ENCODE results near the gene PSMC6. TPM values are rescaled to one million over a fixed set of nuclear protein-coding genes. Genes with fewer than 3 reads are reported as not detected.

PSMC6 gene
- 64.9 and 69.3 TPM in 2 replicates for total RNA-seq

DNA sequence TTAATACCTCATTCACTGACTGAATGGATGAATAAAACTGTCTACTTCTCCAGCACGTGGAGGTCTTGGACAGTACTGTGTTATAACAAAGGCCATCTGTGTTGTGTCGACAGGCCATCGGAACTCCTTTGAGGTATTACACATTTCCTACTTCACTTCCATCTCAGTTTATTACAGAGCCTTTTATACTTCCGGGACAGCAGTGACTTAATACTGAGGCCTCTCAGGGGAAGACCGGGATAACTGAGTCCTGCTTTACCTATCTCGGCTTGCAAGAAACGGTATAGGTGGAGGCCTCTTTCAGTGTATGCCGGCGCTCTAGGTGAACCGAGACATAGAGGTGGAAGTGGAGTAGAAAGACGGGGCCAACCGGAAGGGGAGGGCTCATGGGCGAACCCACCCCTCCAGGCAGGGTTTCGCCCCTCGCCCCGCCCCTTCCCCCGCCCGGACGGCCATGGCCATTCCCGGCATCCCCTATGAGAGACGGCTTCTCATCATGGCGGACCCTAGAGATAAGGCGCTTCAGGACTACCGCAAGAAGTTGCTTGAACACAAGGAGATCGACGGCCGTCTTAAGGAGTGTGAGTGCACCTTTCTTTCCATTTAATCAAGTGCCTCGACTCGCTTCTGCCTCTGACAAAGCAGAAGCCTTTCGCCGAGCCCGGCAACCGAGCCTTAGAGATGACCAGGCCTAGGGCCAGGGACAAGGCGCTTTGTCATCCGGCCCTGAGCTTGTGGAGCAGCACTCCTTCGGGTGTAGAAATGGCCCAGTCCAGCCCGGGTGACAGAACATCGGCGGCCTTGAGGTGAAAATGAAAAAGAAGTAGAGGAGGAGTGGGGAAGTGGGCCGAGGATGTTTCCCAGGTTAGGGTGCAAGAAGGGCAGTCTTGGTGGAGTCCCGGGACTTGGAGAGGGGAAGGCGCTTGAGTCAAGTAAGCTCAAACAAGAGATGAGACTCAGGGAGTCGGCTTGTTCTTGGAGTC is at the start of gene PSMC6:
PSMC6 (plus strand) TSS at position 477 of the 983 bp plus-strand sequence; CDS start at position 497, 20 bp downstream.

DNA sequence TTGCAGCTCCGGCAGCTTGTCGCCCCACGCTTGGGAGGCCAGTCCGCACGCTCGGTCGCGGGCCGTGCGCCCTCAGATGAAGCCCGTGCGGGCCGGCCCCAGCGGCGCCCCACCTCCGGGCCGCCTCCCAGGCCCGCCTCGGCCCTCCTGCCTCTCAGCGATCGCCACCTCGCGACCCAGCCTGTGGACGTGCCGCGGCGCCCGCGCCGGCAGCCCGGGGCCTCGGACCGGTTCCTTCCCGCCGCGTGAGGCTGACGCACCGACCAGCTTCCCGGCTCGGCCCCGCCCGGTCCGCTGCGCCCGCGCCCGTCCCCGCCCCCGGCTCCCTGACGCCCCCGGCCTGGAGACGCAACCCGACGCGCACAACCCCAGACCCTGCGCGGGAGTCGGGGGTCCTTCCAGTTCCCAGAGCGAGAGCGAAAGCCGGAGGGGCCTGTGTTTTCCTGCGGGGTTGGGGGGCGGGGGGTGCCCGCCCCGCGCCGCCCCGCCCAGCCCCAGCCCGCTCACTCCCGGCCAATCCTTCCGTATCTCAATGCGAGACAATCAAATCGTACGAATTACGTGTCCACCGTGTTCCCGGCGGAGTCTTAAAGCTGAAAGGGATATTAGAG is 11.4 kb upstream of the PSMC6 start, which contains the start of gene ERO1A:
ERO1A (minus strand) TSS at position 78 of the 611 bp plus-strand sequence; CDS start at position 1, 77 bp downstream.

DNA sequence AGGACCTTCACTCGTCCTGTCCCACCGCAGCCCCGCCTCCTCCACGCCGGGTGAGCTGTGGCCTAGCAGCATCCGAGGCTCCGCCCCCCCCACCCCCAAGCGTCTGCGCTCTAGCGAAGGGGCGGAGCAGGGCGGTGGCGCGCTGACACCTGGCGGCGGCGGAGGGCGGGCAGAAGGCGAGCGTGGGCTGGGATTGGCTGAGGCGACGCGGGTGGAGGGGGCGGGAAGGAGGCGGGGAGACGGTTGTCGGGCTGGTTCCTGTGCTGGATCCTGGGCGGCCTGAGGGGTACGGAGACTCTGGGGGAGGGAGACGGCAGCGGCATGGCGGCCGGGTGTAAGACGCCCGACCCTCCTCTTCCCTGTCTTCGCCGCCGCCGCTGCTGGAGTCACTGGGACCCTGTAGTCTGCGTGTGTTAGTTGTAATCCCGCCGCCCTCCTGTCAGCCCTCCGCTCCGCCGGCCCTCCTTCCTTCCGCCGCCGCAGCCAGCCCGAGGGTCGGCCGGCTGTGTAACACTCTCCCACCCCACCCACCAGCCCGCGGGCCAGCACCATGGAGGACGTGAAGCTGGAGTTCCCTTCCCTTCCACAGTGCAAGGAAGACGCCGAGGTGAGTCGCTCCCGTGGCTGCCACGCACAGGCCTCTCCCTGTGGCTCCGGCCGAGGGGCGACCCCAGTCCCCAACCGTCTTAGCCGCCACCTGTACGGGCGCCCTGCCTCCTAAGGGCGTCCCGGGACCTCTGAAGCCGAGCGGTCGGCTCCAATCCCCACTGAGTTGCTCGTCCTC is 23.1 kb downstream of the PSMC6 start, which contains the start of gene STYX:
STYX (plus strand) TSS at position 242 of the 784 bp plus-strand sequence; CDS start at position 551, 309 bp downstream.

Other genes with a start within 250 kb of the PSMC6 start
- gene TXNDC16, start 154.7 kb upstream of the PSMC6 start, total RNA-seq: 2.8 and 4.9 TPM in 2 replicates
- gene GPR137C, start 154.4 kb upstream of the PSMC6 start, total RNA-seq: 0.52 and 1.7 TPM in 2 replicates
- 64.3 and 65.2 TPM in 2 replicates for gene ERO1A, start 11.6 kb upstream of the PSMC6 start, total RNA-seq
- 16.5 and 17.3 TPM in 2 replicates for gene STYX, start 23.0 kb downstream of the PSMC6 start, total RNA-seq
- gene GNPNAT1, start 84.4 kb downstream of the PSMC6 start, total RNA-seq: 20.8 and 40.6 TPM in 2 replicates
- 125 and 168 TPM in 2 replicates for gene FERMT2, start 243.8 kb downstream of the PSMC6 start, total RNA-seq

Data from epithelial cell of alveolus of lung (primary cell).